Stimulated activated CD8-positive, alpha-beta memory T cell treated with anti-CD3 and anti-CD28 coated beads, Interleukin-7, amount 100 ng/mL, for 1 hour (primary cell): Measurements from ENCODE around the gene DUS4L.
"Not testable (repeated sequence)": the region's sequence is repeated elsewhere in the genome, so short reads cannot be mapped to it uniquely, and the experiment has no call there.

Experiments used
- DNase-seq, 2 donors: peaks; one replicate each; pipeline ENCODE4 v3.0.0-alpha.2; 2020; ENCODE audit warnings: low read depth in 2 of 2

DUS4L gene

GRCh38 chr7:107563775-107564552, at the start of gene DUS4L, which contains the start of gene COG5:
TSS of gene DUS4L (plus strand) at chr7:107563971. CDS start at chr7:107567071, 3,100 bp downstream.
TSS of gene COG5 (minus strand) at chr7:107563920. CDS start at chr7:107563896, 24 bp downstream.
- peak; percentile 67 to 73 for DNase-seq

- DNase-seq = no peak
These were observed 37.1 kb upstream of the DUS4L start for GRCh38 chr7:107526672-107527071.

- no peak for DNase-seq
These were observed 36.6 kb upstream of the DUS4L start for GRCh38 chr7:107527196-107527595.

GRCh38 chr7:107528461-107528860, 35.3 kb upstream of the DUS4L start:
- DNase-seq = no peak

GRCh38 chr7:107530751-107531150, 33.0 kb upstream of the DUS4L start:
- DNase-seq = no peak

- DNase-seq = no peak
These were observed 29.6 kb upstream of the DUS4L start for GRCh38 chr7:107534139-107534538.

- not testable (repeated sequence) for DNase-seq
These were observed 26.5 kb upstream of the DUS4L start for GRCh38 chr7:107537228-107537627.

GRCh38 chr7:107538001-107538400, 25.8 kb upstream of the DUS4L start:
- no peak for DNase-seq

- DNase-seq = no peak
These were observed 20.3 kb upstream of the DUS4L start for GRCh38 chr7:107543338-107543993.

GRCh38 chr7:107544848-107545591, 18.8 kb upstream of the DUS4L start:
- DNase-seq = no peak

GRCh38 chr7:107551936-107552335, 11.8 kb upstream of the DUS4L start:
- no peak for DNase-seq

- DNase-seq = no peak
These were observed 7.9 kb upstream of the DUS4L start for GRCh38 chr7:107555893-107556292.

- DNase-seq = no peak
These were observed 3.9 kb upstream of the DUS4L start for GRCh38 chr7:107559864-107560263.

- DNase-seq = no peak
These were observed 2.8 kb upstream of the DUS4L start for GRCh38 chr7:107560898-107561516.

- no peak for DNase-seq
These were observed 543 bp upstream of the DUS4L start for GRCh38 chr7:107563081-107563774.

- DNase-seq = no peak
These were observed 955 bp downstream of the DUS4L start for GRCh38 chr7:107564553-107565298.

- no peak for DNase-seq
These were observed 6.5 kb downstream of the DUS4L start for GRCh38 chr7:107570298-107570697.

- DNase-seq = no peak
These were observed 9.8 kb downstream of the DUS4L start for GRCh38 chr7:107573537-107573936.

GRCh38 chr7:107579554-107579884, 15.7 kb downstream of the DUS4L start:
- DNase-seq = no peak

- peak; percentile 28 to 33 for DNase-seq
These were observed 16.3 kb downstream of the DUS4L start, which contains the start of gene BCAP29 for GRCh38 chr7:107579885-107580715. TSS of gene BCAP29 (plus strand) at chr7:107580246. CDS start at chr7:107580773, 527 bp downstream.
